HEK293 (cell line): ENCODE results near the gene LRRC4C.

ENCODE experiments used
- CTCF ChIA-PET: fragments of 350-600 bp; formaldehyde crosslinking; extraction: SDS; loops from one replicate; lab custom pipeline; 2021; ENCODE audit warnings: antibody characterized with exemption; lab: Yijun Ruan, JAX
- POLR2A ChIA-PET: fragments of 300-600 bp; formaldehyde crosslinking; extraction: SDS; loops from one replicate; lab custom pipeline; 2020; ENCODE audit warnings: antibody characterized with exemption, inconsistent platforms; lab: Yijun Ruan, JAX
- H3K27ac ChIP-seq: fragments of 200-500 bp; sonication (Bioruptor generic); 2 replicates; pipeline ENCODE4 v1.5.1; 2014; ENCODE audit warnings: low read depth, low read length, control low read depth, inconsistent platforms; ENCODE audit errors: extremely low read depth
- H3K36me3 ChIP-seq, 2 experiments: fragments of 200-500 bp in 1 of 2; sonication (Bioruptor generic) in 1 of 2; 1 replicate in 1 of 2; 2 replicates in 1 of 2; pipeline ENCODE4 v1.5.1; 2014 to 2017; ENCODE audit warnings: inconsistent platforms in 2 of 2, low read length in 2 of 2; ENCODE audit not compliant: control insufficient read depth in 2 of 2, insufficient read depth in 1 of 2
- H3K4me1 ChIP-seq: fragments of 200-500 bp; sonication (Bioruptor generic); 2 replicates; pipeline ENCODE4 v1.5.1; 2014; ENCODE audit warnings: mild to moderate bottlenecking, low read length, inconsistent platforms; ENCODE audit not compliant: control insufficient read depth, insufficient read depth
- H3K4me3 ChIP-seq: 2 replicates; pipeline ENCODE4 v1.5.1; 2011; ENCODE audit warnings: low read depth, mild to moderate bottlenecking, control low read depth, low read length, moderate library complexity
- H3K9me3 ChIP-seq: fragments of 200-500 bp; sonication (Bioruptor generic); 2 replicates; pipeline ENCODE4 v1.5.1; 2014; ENCODE audit warnings: low read depth, low read length, inconsistent platforms; ENCODE audit not compliant: control insufficient read depth, insufficient read depth
- GLI4 ChIP-seq: fragments of 450-650 bp; formaldehyde crosslinking; IDR thresholded peaks from 2 replicates; pipeline ENCODE4 v1.5.1; 2016; ENCODE audit warnings: missing biosample characterization, missing genetic modification characterization
- HOXA7 ChIP-seq: sonication (generic); formaldehyde crosslinking; IDR thresholded peaks from 2 replicates; pipeline ENCODE4 v1.8.1; 2022; ENCODE audit warnings: missing genetic modification reagents, borderline replicate concordance
- MEIS1 ChIP-seq: sonication (generic); formaldehyde crosslinking; IDR thresholded peaks from 2 replicates; pipeline ENCODE4 v1.8.1; 2022; ENCODE audit warnings: missing genetic modification reagents, mild to moderate bottlenecking, borderline replicate concordance
- OSR2 ChIP-seq: fragments of 450-650 bp; formaldehyde crosslinking; IDR thresholded peaks from 2 replicates; pipeline ENCODE4 v1.5.1; 2016; ENCODE audit warnings: missing biosample characterization, missing genetic modification characterization
- SALL2 ChIP-seq: fragments of 450-650 bp; formaldehyde crosslinking; IDR thresholded peaks from 2 replicates; pipeline ENCODE4 v1.5.0; 2017; ENCODE audit warnings: missing biosample characterization, mild to moderate bottlenecking, missing genetic modification characterization, borderline replicate concordance
- SETDB1 ChIP-seq: IDR thresholded peaks from one replicate; pipeline ENCODE4 v1.6.1; 2017; ENCODE audit warnings: mild to moderate bottlenecking, low read length, moderate library complexity, mixed read lengths; ENCODE audit not compliant: insufficient read length
- SP2 ChIP-seq: fragments of 450-650 bp; formaldehyde crosslinking; IDR thresholded peaks from 2 replicates; pipeline ENCODE4 v1.5.1; 2016; ENCODE audit warnings: missing biosample characterization, missing genetic modification characterization
- TCF7L2 ChIP-seq: IDR thresholded peaks from 2 replicates; pipeline ENCODE4 v1.6.1; 2011; ENCODE audit warnings: low read depth, mild to moderate bottlenecking, inconsistent platforms, low read length, moderate library complexity, borderline replicate concordance
- ZBTB8A ChIP-seq: fragments of 450-650 bp; formaldehyde crosslinking; IDR thresholded peaks from 2 replicates; pipeline ENCODE4 v1.5.1; 2016; ENCODE audit warnings: missing biosample characterization, missing genetic modification characterization
- ZFP37 ChIP-seq: fragments of 450-650 bp; formaldehyde crosslinking; IDR thresholded peaks from 2 replicates; pipeline ENCODE4 v1.5.1; 2016; ENCODE audit warnings: missing biosample characterization, missing genetic modification characterization
- ZNF223 ChIP-seq: fragments of 450-650 bp; formaldehyde crosslinking; IDR thresholded peaks from 2 replicates; pipeline ENCODE4 v1.5.1; 2016; ENCODE audit warnings: missing biosample characterization, missing genetic modification characterization
- ZNF248 ChIP-seq: fragments of 450-650 bp; formaldehyde crosslinking; IDR thresholded peaks from 2 replicates; pipeline ENCODE4 v1.5.1; 2017; ENCODE audit warnings: missing biosample characterization, missing genetic modification characterization
- ZNF266 ChIP-seq: fragments of 450-650 bp; formaldehyde crosslinking; IDR thresholded peaks from 2 replicates; pipeline ENCODE4 v1.5.1; 2016; ENCODE audit warnings: missing biosample characterization, missing genetic modification characterization, low read depth
- ZNF335 ChIP-seq: fragments of 450-650 bp; formaldehyde crosslinking; conservative IDR thresholded peaks from 2 replicates; pipeline ENCODE4 v1.5.1; 2016; ENCODE audit warnings: missing biosample characterization, missing genetic modification characterization
- ZNF404 ChIP-seq: fragments of 450-650 bp; formaldehyde crosslinking; IDR thresholded peaks from 2 replicates; pipeline ENCODE4 v1.5.1; 2017; ENCODE audit warnings: missing biosample characterization, missing genetic modification characterization
- ZNF664 ChIP-seq: fragments of 450-650 bp; formaldehyde crosslinking; IDR thresholded peaks from 2 replicates; pipeline ENCODE4 v1.5.1; 2016; ENCODE audit warnings: missing biosample characterization, missing genetic modification characterization
- ZNF701 ChIP-seq: fragments of 450-650 bp; formaldehyde crosslinking; IDR thresholded peaks from 2 replicates; pipeline ENCODE4 v1.5.1; 2016; ENCODE audit warnings: missing biosample characterization, missing genetic modification characterization
- ZNF791 ChIP-seq: fragments of 450-650 bp; formaldehyde crosslinking; IDR thresholded peaks from 2 replicates; pipeline ENCODE4 v1.5.1; 2016; ENCODE audit warnings: missing biosample characterization, missing genetic modification characterization
- ZSCAN16 ChIP-seq: fragments of 450-650 bp; formaldehyde crosslinking; IDR thresholded peaks from 2 replicates; pipeline ENCODE4 v1.5.1; 2016; ENCODE audit warnings: missing biosample characterization, missing genetic modification characterization
- TF ChIP-seq, protein P1 (sequence below): fragments of 450-650 bp; formaldehyde crosslinking; IDR thresholded peaks from 2 replicates; pipeline ENCODE4 v1.5.1; 2016; ENCODE audit warnings: missing biosample characterization, missing genetic modification characterization
- TF ChIP-seq, protein P2 (sequence below): fragments of 450-650 bp; formaldehyde crosslinking; IDR thresholded peaks from 2 replicates; pipeline ENCODE4 v1.5.1; 2017; ENCODE audit warnings: missing biosample characterization, missing genetic modification characterization
- TF ChIP-seq, protein P3 (sequence below): fragments of 450-650 bp; formaldehyde crosslinking; IDR thresholded peaks from 2 replicates; pipeline ENCODE4 v1.5.1; 2016; ENCODE audit warnings: missing biosample characterization, missing genetic modification characterization

The LRRC4C gene

DNA sequence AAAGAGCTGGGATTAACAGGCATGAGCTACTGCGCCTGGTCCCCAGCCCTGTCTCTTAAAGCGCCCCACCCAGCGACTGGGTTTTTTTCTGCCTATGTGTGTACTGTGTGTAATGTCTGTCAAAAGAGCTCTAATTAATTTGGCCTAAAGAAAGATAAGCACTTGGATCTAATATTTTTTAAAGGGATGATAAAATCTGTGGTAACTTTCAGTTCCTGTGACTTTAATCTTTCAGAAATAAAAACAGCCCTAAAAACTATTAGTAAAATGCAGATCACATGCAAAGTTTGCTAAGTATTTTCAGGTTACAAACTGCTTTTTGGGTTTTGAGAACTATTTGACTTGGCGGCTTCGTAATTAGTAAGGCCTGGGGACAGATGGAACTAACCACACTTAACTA lies 1358.7 kb downstream of the LRRC4C start (continued):
- TF ChIP-seq ZNF335 (tag by site-specific recombination): no peak
- no peak for TF ChIP-seq ZNF664
- no peak for TF ChIP-seq ZSCAN16 (tag by site-specific recombination)
- TF ChIP-seq SALL2: no peak
- no peak for TF ChIP-seq OSR2
- TF ChIP-seq ZNF791 (tag by site-specific recombination): no peak
- TF ChIP-seq, protein P1, sequence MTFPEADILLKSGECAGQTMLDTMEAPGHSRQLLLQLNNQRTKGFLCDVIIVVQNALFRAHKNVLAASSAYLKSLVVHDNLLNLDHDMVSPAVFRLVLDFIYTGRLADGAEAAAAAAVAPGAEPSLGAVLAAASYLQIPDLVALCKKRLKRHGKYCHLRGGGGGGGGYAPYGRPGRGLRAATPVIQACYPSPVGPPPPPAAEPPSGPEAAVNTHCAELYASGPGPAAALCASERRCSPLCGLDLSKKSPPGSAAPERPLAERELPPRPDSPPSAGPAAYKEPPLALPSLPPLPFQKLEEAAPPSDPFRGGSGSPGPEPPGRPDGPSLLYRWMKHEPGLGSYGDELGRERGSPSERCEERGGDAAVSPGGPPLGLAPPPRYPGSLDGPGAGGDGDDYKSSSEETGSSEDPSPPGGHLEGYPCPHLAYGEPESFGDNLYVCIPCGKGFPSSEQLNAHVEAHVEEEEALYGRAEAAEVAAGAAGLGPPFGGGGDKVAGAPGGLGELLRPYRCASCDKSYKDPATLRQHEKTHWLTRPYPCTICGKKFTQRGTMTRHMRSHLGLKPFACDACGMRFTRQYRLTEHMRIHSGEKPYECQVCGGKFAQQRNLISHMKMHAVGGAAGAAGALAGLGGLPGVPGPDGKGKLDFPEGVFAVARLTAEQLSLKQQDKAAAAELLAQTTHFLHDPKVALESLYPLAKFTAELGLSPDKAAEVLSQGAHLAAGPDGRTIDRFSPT (tag by site-specific recombination): no peak
- no peak for TF ChIP-seq ZBTB8A (tag by site-specific recombination)
- TF ChIP-seq, protein P2, sequence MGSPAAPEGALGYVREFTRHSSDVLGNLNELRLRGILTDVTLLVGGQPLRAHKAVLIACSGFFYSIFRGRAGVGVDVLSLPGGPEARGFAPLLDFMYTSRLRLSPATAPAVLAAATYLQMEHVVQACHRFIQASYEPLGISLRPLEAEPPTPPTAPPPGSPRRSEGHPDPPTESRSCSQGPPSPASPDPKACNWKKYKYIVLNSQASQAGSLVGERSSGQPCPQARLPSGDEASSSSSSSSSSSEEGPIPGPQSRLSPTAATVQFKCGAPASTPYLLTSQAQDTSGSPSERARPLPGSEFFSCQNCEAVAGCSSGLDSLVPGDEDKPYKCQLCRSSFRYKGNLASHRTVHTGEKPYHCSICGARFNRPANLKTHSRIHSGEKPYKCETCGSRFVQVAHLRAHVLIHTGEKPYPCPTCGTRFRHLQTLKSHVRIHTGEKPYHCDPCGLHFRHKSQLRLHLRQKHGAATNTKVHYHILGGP (tag by site-specific recombination): no peak
- no peak for TF ChIP-seq ZNF266 (tag by site-specific recombination)

DNA sequence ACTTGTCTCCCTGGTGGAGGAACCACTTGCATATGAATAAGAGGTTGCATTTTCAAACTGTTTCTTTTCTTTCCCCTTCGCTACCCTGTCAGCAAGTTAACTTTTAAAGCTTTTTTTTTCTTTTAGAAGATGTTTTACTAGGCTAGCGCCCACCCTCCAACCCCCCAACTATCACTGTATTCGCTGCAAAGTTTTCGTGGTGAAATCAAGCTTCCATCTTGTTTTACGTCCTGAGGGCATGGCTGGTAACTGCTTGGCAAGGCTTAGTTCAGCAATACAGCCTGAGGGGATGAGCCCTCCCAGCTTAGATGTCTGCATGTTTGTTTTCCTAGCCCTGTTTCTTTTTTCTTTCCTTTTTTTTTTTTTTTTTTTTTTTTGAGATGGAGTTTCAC lies 1359.3 kb downstream of the LRRC4C start:
- no peak overlapping the region for H3K4me3 ChIP-seq
- no peak overlapping the region for H3K27ac ChIP-seq
- TF ChIP-seq ZFP37 (tag by site-specific recombination): no peak
- H3K4me1 ChIP-seq: no peaks in the 10 kb centered on the region
- H3K9me3 ChIP-seq: no peaks in the 10 kb centered on the region
- CTCF ChIA-PET: no interaction called here
- no peaks in the 10 kb centered on the region for H3K36me3 ChIP-seq
- POLR2A ChIA-PET: interaction anchor here (0.7 kb wide), 1 partner anchor 20 kb away, joined by 6 read pairs; no protein-coding TSS in a partner anchor

DNA sequence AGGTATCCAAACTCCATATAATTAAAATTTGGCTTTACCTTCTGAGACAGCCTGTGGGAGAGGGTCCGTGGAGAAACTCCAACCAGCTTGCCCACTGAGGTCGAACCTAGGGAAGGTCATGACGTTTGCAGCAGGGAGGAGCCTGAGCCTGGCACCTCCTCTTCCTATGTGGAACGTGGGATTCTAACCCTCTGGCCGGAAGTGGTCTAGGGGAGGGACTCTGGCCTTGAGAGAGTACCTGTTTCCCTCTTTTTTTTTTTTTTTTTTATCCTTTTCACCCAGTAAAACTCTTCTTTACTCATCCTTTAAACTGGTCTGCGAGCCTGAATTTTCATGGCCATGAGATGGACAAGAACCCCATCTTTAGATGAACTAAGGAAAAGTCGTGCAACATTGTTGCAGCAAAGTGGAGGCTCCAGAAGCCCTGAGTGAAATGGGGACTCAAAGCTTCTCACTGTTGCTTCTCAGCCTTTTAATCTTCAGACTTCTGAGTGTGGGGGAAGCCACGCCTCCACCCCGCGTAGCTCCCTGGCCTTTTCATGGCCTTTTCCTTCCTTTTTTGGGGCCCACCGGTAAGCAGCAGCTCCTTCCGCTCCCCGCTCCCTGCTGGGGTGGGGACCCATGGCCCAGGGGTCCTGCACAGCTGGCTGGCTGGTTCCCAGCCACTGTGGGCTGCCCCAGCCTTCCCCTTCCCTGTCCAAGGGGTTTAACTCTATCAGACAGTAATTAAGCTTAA lies 1359.9 kb downstream of the LRRC4C start:
- TF ChIP-seq ZNF223 (no peak), HOXA7 (CRISPR knock-in tag) (no peak), ZNF701 (tag by site-specific recombination) (no peak), SETDB1 (no peak), ZFP37 (tag by site-specific recombination) (no peak), ZNF404 (tag by site-specific recombination) (no peak), ZNF248 (tag by site-specific recombination) (no peak), MEIS1 (CRISPR knock-in tag) (no peak), GLI4 (tag by site-specific recombination) (no peak), TCF7L2 (no peak), SP2 (tag by site-specific recombination) (no peak)
- TF ChIP-seq, protein P3, sequence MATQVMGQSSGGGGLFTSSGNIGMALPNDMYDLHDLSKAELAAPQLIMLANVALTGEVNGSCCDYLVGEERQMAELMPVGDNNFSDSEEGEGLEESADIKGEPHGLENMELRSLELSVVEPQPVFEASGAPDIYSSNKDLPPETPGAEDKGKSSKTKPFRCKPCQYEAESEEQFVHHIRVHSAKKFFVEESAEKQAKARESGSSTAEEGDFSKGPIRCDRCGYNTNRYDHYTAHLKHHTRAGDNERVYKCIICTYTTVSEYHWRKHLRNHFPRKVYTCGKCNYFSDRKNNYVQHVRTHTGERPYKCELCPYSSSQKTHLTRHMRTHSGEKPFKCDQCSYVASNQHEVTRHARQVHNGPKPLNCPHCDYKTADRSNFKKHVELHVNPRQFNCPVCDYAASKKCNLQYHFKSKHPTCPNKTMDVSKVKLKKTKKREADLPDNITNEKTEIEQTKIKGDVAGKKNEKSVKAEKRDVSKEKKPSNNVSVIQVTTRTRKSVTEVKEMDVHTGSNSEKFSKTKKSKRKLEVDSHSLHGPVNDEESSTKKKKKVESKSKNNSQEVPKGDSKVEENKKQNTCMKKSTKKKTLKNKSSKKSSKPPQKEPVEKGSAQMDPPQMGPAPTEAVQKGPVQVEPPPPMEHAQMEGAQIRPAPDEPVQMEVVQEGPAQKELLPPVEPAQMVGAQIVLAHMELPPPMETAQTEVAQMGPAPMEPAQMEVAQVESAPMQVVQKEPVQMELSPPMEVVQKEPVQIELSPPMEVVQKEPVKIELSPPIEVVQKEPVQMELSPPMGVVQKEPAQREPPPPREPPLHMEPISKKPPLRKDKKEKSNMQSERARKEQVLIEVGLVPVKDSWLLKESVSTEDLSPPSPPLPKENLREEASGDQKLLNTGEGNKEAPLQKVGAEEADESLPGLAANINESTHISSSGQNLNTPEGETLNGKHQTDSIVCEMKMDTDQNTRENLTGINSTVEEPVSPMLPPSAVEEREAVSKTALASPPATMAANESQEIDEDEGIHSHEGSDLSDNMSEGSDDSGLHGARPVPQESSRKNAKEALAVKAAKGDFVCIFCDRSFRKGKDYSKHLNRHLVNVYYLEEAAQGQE (tag by site-specific recombination): no peak
- Histone ChIP-seq H3K27ac (no peak overlapping the region), H3K36me3 (no peaks in the 10 kb centered on the region), H3K4me3 (no peak overlapping the region), H3K4me1 (no peaks in the 10 kb centered on the region), H3K9me3 (no peaks in the 10 kb centered on the region)
- CTCF ChIA-PET: no interaction called here
- POLR2A ChIA-PET: interaction anchor here (0.7 kb wide), 1 partner anchor 21 kb away, joined by 6 read pairs; no protein-coding TSS in a partner anchor
